Activated CD4-positive, alpha-beta T cell treated with anti-CD3 and anti-CD28 coated beads, Interleukin-2, amount 50 U/mL, for 1 hour (primary cell): ENCODE data around the gene MB21D2.
"Not testable (repeated sequence)": the region's sequence is repeated elsewhere in the genome, so short reads cannot be mapped to it uniquely, and the experiment has no call there.

ENCODE experiments used
- DNase-seq: peaks from one replicate; pipeline ENCODE4 v3.0.0-alpha.2; 2020

Gene MB21D2

GRCh38 chr3:192851821-192852372 is 65.8 kb downstream of the MB21D2 start:
- no peak for DNase-seq

GRCh38 chr3:192850451-192850981 is 67.1 kb downstream of the MB21D2 start:
- no peak for DNase-seq

GRCh38 chr3:192849821-192850220 is 67.8 kb downstream of the MB21D2 start:
- DNase-seq, result not testable (repeated sequence)

- no peak for DNase-seq
Measured at GRCh38 chr3:192848371-192849233, 69.1 kb downstream of the MB21D2 start.

- no peak for DNase-seq
Measured at GRCh38 chr3:192847941-192848340, 69.7 kb downstream of the MB21D2 start.

- DNase-seq, result no peak
Measured at GRCh38 chr3:192845526-192845855, 72.2 kb downstream of the MB21D2 start.

GRCh38 chr3:192844836-192845525 is 72.7 kb downstream of the MB21D2 start:
- no peak for DNase-seq

GRCh38 chr3:192844486-192844765 is 73.2 kb downstream of the MB21D2 start:
- DNase-seq, result no peak

- no peak for DNase-seq
Measured at GRCh38 chr3:192843723-192844485, 73.8 kb downstream of the MB21D2 start.

- no peak for DNase-seq
Measured at GRCh38 chr3:192843119-192843518, 74.5 kb downstream of the MB21D2 start.

GRCh38 chr3:192842711-192843110 is 74.9 kb downstream of the MB21D2 start:
- no peak for DNase-seq

- DNase-seq, result no peak
Measured at GRCh38 chr3:192842138-192842537, 75.5 kb downstream of the MB21D2 start.

- no peak for DNase-seq
Measured at GRCh38 chr3:192841428-192841827, 76.2 kb downstream of the MB21D2 start.

- DNase-seq, result no peak
Measured at GRCh38 chr3:192840143-192840836, 77.4 kb downstream of the MB21D2 start.

GRCh38 chr3:192835818-192836815 is 81.5 kb downstream of the MB21D2 start:
- no peak for DNase-seq

- no peak for DNase-seq
Measured at GRCh38 chr3:192834428-192834827, 83.2 kb downstream of the MB21D2 start.

- no peak for DNase-seq
Measured at GRCh38 chr3:192833177-192833890, 84.3 kb downstream of the MB21D2 start.

- no peak for DNase-seq
Measured at GRCh38 chr3:192831801-192832347, 85.8 kb downstream of the MB21D2 start.

GRCh38 chr3:192831111-192831644 is 86.5 kb downstream of the MB21D2 start:
- no peak for DNase-seq
